Stimulated activated memory B cell treated with anti-CD40 and anti-IgM and Interleukin-4, amounts not matched to agents 10 μg/mL and 1 μg/mL and 100 μg/mL, for 72 hours (primary cell): ENCODE results near the gene GLUD2.
"Not testable (repeated sequence)": the region's sequence is repeated elsewhere in the genome, so short reads cannot be mapped to it uniquely, and the experiment has no call there.

Source experiments
- ATAC-seq: fragments of 150-1000 bp; cut with Tn5 transposase; 2 replicates; pipeline ENCODE4 v1.10.0; 2021
- H3K27ac Mint-ChIP-seq: one replicate; pipeline ENCODE4 v1.8.0; 2022; ENCODE audit warnings: mild to moderate bottlenecking, mixed read lengths
- H3K27me3 Mint-ChIP-seq: one replicate; pipeline ENCODE4 v1.8.0; 2022; ENCODE audit warnings: mixed read lengths
- H3K36me3 Mint-ChIP-seq: one replicate; pipeline ENCODE4 v1.8.0; 2022; ENCODE audit warnings: mixed read lengths
- H3K4me1 Mint-ChIP-seq: one replicate; pipeline ENCODE4 v1.8.0; 2022; ENCODE audit warnings: mixed read lengths
- H3K4me3 Mint-ChIP-seq: one replicate; pipeline ENCODE4 v1.8.0; 2022; ENCODE audit warnings: mild to moderate bottlenecking, moderate library complexity, mixed read lengths
- H3K9me3 Mint-ChIP-seq: one replicate; pipeline ENCODE4 v1.8.0; 2022; ENCODE audit warnings: mixed read lengths

The GLUD2 gene

DNA sequence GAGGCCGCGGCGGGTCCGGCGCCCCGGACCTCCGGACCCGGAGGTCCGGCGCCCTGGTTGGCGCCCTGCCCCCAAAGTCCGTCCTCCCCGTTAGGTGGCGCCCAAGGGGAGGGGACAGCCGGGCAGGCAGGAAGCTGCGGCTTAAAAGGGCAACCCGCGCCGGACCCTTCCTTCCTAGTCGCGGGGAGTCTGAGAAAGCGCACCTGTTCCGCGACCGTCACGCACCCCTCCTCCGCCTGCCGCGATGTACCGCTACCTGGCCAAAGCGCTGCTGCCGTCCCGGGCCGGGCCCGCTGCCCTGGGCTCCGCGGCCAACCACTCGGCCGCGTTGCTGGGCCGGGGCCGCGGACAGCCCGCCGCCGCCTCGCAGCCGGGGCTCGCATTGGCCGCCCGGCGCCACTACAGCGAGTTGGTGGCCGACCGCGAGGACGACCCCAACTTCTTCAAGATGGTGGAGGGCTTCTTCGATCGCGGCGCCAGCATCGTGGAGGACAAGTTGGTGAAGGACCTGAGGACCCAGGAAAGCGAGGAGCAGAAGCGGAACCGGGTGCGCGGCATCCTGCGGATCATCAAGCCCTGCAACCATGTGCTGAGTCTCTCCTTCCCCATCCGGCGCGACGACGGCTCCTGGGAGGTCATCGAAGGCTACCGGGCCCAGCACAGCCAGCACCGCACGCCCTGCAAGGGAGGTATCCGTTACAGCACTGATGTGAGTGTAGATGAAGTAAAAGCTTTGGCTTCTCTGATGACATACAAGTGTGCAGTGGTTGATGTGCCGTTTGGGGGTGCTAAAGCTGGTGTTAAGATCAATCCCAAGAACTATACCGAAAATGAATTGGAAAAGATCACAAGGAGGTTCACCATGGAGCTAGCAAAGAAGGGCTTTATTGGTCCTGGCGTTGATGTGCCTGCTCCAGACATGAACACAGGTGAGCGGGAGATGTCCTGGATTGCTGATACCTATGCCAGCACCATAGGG, at the start of gene GLUD2:
TSS of gene GLUD2 (plus strand) at position 170 of the 979 bp plus-strand sequence. CDS start at position 245, 75 bp downstream.
- not testable (repeated sequence) for H3K27ac Mint-ChIP-seq, H3K9me3 Mint-ChIP-seq, H3K36me3 Mint-ChIP-seq, H3K4me3 Mint-ChIP-seq, H3K4me1 Mint-ChIP-seq
- peak; percentile 47 for ATAC-seq
- H3K27me3 Mint-ChIP-seq, result peaks cover 18% of the 10 kb centered on the region

DNA sequence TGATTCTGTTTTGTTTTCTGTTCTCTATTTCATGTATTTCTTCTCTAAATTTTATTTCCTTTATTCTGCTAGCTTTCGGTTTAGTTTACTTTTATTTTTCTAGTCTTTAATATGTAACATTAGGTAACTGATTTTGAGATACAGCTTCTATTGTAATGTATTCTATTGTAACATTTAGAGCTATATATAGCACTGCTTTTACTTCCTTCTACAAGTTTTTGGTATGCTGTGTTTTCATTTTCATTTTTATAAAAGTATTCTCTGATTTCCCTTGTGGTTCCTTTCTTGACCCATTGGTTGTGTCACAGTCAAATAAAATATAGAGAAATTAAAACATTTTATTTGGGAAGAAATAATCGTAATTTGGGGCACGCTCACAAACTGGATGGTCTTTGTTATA, 48.0 kb upstream of the GLUD2 start:
- Mint-ChIP-seq H3K36me3 (no peaks in the 10 kb centered on the region), H3K4me1 (peaks cover 14% of the 10 kb centered on the region), H3K9me3 (no peaks in the 10 kb centered on the region), H3K27me3 (no peaks in the 10 kb centered on the region), H3K4me3 (no peak overlapping the region), H3K27ac (peak overlapping the region; percentile 54)
- ATAC-seq, result no peak

DNA sequence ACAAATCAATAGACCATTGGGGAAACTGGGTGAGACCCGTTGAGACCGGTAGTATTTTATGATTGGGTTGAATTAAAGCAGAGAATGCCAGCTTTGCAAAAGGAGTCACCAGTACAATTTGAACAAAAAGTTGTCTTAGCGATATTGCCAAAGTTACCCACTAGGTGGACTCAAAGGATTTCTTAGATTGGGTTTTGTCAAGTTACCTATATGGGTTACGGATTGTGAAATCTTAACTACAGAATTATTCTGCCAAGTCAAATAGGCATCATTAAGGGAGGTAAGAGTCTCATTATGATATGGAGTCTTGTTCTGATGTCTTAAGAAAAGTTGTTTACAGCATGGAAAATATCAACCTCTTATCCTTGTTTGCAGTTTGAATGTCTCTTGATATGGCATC, 46.8 kb upstream of the GLUD2 start:
- Mint-ChIP-seq H3K9me3 (no peaks in the 10 kb centered on the region), H3K4me1 (peaks cover 14% of the 10 kb centered on the region), H3K36me3 (no peaks in the 10 kb centered on the region), H3K27me3 (no peaks in the 10 kb centered on the region), H3K27ac (no peak overlapping the region), H3K4me3 (no peak overlapping the region)
- ATAC-seq, result no peak

DNA sequence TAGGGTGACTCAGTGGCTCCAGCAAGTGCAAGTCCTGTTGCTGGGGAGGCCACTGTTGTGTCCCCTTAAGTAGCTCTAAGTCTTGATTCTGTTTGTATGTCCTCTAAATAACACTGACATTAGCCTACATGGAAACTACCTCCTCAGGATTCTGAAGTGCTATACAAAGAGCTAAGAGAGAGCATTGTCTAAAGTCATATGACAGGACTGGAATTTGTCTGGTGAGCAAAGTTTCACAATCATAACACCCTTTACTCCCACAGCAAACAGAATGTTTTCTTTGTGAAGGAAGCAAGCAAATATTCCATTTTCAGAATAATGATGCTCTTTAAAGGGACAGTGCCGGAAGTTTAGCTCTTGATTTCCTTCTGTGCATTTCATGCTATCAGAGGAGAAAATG, 38.5 kb upstream of the GLUD2 start:
- ATAC-seq, result no peak
- no peak overlapping the region for H3K4me3 Mint-ChIP-seq
- no peak overlapping the region for H3K27ac Mint-ChIP-seq
- H3K9me3 Mint-ChIP-seq, result peaks cover 3% of the 10 kb centered on the region
- no peaks in the 10 kb centered on the region for H3K4me1 Mint-ChIP-seq
- H3K36me3 Mint-ChIP-seq, result no peaks in the 10 kb centered on the region
- H3K27me3 Mint-ChIP-seq, result peaks cover 5% of the 10 kb centered on the region

DNA sequence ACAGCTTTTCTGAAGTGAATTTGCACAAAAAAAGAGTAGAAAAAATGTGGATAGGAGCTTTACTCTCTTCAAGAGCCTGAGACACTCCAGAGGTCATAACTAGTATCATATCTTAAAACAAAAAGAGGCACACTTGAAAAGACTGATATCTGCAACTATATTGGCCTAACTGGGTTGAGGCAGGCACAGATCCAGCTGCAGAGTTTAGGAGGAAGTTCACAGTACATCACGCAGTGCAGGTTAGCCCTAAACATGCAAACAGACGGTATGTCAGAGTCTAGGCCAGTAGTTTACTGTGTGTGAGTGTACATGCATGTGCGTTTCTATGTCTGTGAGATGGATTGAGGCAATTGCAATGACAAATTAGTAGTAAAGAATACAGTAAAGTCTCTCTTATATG, 37.6 kb upstream of the GLUD2 start:
- Mint-ChIP-seq H3K27ac (no peak overlapping the region), H3K9me3 (peaks cover 8% of the 10 kb centered on the region), H3K4me1 (no peaks in the 10 kb centered on the region), H3K4me3 (no peak overlapping the region), H3K27me3 (peaks cover 14% of the 10 kb centered on the region), H3K36me3 (peaks cover 6% of the 10 kb centered on the region)
- ATAC-seq, result no peak

DNA sequence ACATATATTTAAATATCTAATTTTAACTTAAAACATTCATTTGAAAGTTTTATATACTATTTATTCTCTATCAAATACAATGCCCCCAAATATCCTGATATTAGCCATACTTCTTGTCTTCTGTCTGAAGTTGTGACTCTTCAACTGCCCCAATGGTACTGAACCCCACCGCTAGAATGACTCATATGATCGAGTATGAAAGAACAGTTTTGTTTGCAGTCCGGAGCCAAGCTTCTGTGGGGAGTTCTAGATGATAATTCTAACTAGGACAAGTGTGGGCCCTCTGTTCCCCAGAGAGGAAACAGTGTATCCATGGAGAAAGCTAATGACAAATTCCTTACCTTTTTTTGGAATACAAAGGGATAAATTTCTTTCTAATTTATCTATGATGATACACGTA, 37.2 kb upstream of the GLUD2 start:
- H3K36me3 Mint-ChIP-seq, result peaks cover 6% of the 10 kb centered on the region

DNA sequence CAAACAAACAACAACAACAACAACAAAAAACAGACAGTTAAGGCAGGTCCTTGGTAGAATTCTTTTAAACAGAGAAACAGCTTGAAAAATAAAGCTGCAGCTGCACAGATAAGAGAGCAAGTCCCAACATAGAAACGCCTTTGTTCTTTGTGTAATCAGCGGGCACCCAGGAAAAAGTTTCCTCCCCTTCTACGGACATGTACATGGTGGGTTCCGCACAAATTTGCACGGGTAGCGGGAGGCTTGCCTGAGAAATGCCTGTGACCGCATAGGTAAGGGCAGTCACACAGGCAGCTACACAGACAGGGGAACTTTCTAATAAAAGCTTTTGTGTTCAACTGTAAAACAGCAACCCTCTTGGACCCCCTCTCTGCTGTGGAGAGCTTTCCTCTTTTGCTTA, 36.2 kb upstream of the GLUD2 start:
- H3K9me3 Mint-ChIP-seq, result peaks cover 5% of the 10 kb centered on the region
- peaks cover 16% of the 10 kb centered on the region for H3K27me3 Mint-ChIP-seq
- H3K27ac Mint-ChIP-seq, result no peak overlapping the region
- peaks cover 6% of the 10 kb centered on the region for H3K36me3 Mint-ChIP-seq
- no peak for ATAC-seq
- H3K4me3 Mint-ChIP-seq, result no peak overlapping the region
- H3K4me1 Mint-ChIP-seq, result no peaks in the 10 kb centered on the region

More for the DNA sequence above, 37.2 kb upstream of the GLUD2 start:
- no peak for ATAC-seq
- Mint-ChIP-seq H3K4me3 (no peak overlapping the region), H3K27ac (no peak overlapping the region), H3K9me3 (peaks cover 8% of the 10 kb centered on the region), H3K4me1 (no peaks in the 10 kb centered on the region), H3K27me3 (peaks cover 16% of the 10 kb centered on the region)

DNA sequence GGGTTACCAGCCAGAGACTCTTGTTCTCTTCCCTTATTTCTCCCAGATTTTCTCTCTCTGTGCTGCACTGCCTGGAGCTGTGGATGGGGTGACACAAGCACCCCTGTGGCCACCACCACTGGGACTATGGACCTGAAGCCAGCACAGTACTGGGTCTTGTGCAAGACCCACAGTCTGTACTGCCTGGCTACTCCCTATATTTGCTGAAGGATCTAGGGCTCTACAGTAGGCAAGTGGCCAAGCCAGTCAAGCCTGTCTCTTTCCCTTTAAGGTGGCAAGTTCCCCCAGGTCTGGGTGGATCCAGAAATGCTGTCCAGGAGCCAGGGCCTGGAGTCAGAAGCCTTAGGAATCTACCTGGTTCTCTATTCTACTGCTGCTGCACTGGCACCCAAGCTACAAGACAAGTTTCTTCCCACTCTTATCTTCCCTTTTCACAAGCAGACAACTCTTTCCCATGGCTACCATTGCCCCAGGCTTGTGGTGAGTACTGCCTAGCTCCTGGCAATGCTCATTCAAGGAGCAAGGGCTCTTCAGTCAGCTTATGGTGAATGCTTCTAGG, 33.4 kb upstream of the GLUD2 start:
- Mint-ChIP-seq H3K36me3 (peaks cover 6% of the 10 kb centered on the region), H3K4me3 (no peak overlapping the region), H3K4me1 (no peaks in the 10 kb centered on the region), H3K9me3 (peaks cover 5% of the 10 kb centered on the region), H3K27me3 (peaks cover 16% of the 10 kb centered on the region), H3K27ac (no peak overlapping the region)
- no peak for ATAC-seq

DNA sequence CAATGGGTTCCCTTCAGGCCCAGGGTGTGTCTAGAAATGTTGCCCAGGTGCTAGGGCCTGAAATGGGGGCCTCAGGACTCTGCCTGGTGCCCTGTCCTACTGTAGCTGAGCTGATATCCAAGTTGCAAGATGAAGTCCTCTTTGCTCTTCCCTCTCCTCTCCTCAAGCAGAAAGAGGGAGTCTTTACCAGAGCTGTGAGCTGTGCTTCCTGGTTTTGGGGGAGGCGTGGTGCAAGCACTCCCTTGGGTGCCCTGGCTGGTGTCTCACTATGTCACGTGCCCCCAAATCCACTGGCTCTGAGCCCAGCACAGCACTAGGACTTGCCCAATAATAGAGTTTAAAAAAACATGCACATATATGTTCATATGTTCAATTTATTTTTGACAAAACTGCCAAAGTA, 32.6 kb upstream of the GLUD2 start:
- Mint-ChIP-seq H3K27me3 (peaks cover 16% of the 10 kb centered on the region), H3K36me3 (peaks cover 6% of the 10 kb centered on the region), H3K9me3 (peaks cover 5% of the 10 kb centered on the region), H3K4me1 (no peaks in the 10 kb centered on the region), H3K4me3 (no peak overlapping the region), H3K27ac (no peak overlapping the region)
- ATAC-seq, result no peak

DNA sequence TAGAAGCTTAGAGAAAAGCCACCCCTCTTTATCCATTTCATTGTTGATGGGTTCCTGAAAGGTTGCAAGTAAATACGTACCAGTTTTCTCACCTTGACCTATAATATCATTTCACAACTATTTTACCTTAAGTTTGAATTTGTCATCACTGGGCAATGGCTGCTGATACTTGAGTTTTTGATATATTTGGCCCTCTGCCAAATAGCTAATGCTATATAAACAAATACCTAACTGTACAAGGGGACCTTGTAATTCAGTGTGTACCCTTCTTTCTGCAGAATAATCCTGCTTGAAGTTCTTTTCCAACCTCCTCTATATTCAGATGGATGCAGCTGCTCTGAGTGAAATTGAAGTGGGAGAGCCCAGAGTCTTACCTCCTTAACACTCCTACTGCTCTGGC, 19.0 kb upstream of the GLUD2 start:
- H3K27ac Mint-ChIP-seq, result no peak overlapping the region
- H3K9me3 Mint-ChIP-seq, result no peaks in the 10 kb centered on the region
- H3K27me3 Mint-ChIP-seq, result no peaks in the 10 kb centered on the region
- ATAC-seq, result no peak
- H3K36me3 Mint-ChIP-seq, result no peaks in the 10 kb centered on the region
- H3K4me3 Mint-ChIP-seq, result no peak overlapping the region
- H3K4me1 Mint-ChIP-seq, result no peaks in the 10 kb centered on the region

DNA sequence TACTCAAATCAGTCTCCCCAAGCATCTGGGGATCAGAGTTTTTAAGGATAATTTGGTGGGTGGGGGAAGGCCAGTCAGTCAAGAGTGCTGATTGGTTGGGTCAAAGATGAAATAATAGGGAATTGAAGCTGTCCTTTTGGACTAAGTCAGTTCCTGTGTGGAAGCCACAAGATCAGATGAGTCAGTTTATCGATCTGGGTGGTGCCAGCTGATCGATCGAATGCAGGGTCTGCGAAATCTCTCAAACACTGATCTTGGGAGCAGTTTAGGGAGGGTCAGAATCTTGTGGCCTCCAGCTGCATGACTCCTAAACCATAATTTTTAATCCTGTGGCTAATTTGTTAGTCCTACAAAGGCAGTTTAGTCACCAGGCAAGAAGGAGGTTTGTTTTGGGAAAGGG, 17.3 kb upstream of the GLUD2 start:
- no peak overlapping the region for H3K4me3 Mint-ChIP-seq
- H3K4me1 Mint-ChIP-seq, result no peaks in the 10 kb centered on the region
- H3K27me3 Mint-ChIP-seq, result no peaks in the 10 kb centered on the region
- ATAC-seq, result no peak
- no peaks in the 10 kb centered on the region for H3K36me3 Mint-ChIP-seq
- no peak overlapping the region for H3K27ac Mint-ChIP-seq
- no peaks in the 10 kb centered on the region for H3K9me3 Mint-ChIP-seq

DNA sequence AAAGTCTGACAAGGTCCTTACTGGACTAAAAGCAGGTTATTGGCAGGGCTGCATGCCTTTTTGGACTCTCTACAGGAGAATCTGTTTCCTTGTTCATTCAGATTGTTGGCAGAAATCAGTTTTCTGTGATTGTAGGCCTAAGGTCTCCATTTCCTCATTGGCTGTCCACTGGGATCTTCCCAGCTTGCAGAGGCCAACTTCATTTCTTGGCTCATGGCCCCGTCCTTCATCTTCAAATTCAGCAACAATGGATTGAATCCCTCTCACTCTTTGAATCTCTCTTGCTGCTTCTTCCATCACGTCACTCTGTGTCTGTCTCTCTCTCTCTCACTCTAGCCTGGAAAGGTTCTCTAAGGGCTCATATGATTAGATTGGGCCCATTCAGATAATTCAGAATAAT, 14.9 kb upstream of the GLUD2 start:
- no peak overlapping the region for H3K4me3 Mint-ChIP-seq
- no peak for ATAC-seq
- no peaks in the 10 kb centered on the region for H3K27me3 Mint-ChIP-seq
- H3K4me1 Mint-ChIP-seq, result no peaks in the 10 kb centered on the region
- no peaks in the 10 kb centered on the region for H3K9me3 Mint-ChIP-seq
- no peak overlapping the region for H3K27ac Mint-ChIP-seq
- H3K36me3 Mint-ChIP-seq, result no peaks in the 10 kb centered on the region

DNA sequence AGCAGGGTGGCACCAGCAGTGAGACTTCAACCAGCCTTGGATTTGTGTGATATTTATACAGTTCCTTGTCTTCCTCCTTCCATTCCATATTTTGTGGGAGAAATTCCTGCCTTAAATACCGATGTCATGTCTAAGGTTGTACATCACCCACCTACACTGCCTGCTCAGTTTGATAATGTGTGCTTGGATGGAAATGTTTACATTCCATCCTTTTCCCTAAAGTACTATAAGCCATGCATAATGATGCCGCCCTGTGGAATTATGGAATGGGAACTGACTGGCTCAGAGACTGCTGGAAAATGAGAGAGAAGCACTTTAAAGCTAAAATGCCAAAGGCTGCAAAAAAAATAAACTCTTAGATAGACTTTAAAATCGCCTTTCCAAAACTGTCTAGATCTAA, 11.3 kb upstream of the GLUD2 start:
- no peaks in the 10 kb centered on the region for H3K36me3 Mint-ChIP-seq
- H3K27ac Mint-ChIP-seq, result no peak overlapping the region
- no peak overlapping the region for H3K4me3 Mint-ChIP-seq
- H3K9me3 Mint-ChIP-seq, result no peaks in the 10 kb centered on the region
- no peaks in the 10 kb centered on the region for H3K4me1 Mint-ChIP-seq
- no peaks in the 10 kb centered on the region for H3K27me3 Mint-ChIP-seq
- no peak for ATAC-seq

DNA sequence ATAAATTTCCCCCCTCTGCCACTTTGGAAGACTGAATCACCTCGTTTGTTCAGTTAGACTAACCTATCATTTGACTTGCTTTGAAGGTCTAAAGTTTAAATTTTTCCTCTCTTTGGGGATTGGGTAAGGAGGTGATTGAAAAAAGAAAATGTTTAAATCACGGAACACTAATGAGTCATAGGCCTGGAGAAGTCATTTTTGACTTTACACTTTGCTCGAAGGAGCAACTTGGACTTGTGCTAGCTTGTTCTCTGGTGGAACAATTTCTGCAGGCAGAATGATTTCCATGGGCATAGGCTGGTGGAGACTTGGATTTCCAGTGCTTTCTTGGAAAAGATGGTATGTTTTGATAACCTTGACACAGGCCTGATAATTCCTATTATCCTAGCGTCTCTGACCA, 10.5 kb upstream of the GLUD2 start:
- no peak for ATAC-seq
- Mint-ChIP-seq H3K36me3 (no peaks in the 10 kb centered on the region), H3K27me3 (no peaks in the 10 kb centered on the region), H3K4me1 (no peaks in the 10 kb centered on the region), H3K27ac (no peak overlapping the region), H3K4me3 (no peak overlapping the region), H3K9me3 (no peaks in the 10 kb centered on the region)

DNA sequence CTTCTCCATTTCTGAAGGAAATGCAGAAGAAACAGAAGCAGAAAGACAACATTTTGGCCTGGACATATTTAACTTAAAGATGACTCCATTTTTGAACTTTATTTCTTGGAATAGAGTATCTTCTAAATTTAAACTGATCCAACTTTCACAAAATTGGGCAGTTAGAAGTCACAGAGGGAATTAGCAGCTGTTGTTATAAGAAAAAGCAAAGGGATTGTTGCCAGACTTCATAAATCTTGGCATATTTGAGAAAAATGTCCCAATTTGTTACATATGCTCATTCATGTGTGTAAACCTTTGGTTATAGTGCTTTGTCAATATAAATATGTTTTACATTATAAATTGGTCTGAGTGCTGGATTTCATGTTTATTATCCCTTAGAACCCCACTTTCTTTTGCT, 3.4 kb downstream of the GLUD2 start:
- H3K27me3 Mint-ChIP-seq, result peaks cover 18% of the 10 kb centered on the region
- H3K36me3 Mint-ChIP-seq, result no peaks in the 10 kb centered on the region
- H3K4me1 Mint-ChIP-seq, result no peaks in the 10 kb centered on the region
- no peak overlapping the region for H3K4me3 Mint-ChIP-seq
- no peak overlapping the region for H3K27ac Mint-ChIP-seq
- ATAC-seq, result no peak
- H3K9me3 Mint-ChIP-seq, result no peaks in the 10 kb centered on the region

DNA sequence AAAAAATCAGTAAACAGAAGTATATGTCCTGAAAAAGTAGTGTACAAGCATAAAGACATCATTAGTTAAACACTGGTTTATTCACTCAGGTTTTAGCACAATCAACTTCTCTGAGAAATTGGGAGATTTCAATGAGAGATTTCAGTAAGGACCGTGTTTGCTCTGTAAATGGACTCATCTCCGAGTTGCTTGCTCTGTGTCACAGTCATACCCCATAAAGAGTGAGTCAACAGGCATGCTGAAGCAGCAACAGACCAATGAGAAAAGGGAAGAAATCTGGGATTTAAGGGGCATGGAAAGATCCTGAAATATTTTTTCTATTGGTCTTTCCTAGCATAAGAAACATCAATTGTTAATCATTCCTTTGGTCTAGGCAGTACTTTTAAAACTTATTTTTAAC, 4.7 kb downstream of the GLUD2 start:
- no peak overlapping the region for H3K4me3 Mint-ChIP-seq
- peaks cover 10% of the 10 kb centered on the region for H3K27me3 Mint-ChIP-seq
- no peaks in the 10 kb centered on the region for H3K9me3 Mint-ChIP-seq
- ATAC-seq, result no peak
- H3K4me1 Mint-ChIP-seq, result no peaks in the 10 kb centered on the region
- H3K27ac Mint-ChIP-seq, result no peak overlapping the region
- no peaks in the 10 kb centered on the region for H3K36me3 Mint-ChIP-seq
